Skeletal muscle cell (primary cell): ENCODE results near the gene CACNA1B.

Source experiments
- DNase-seq: peaks from one replicate; pipeline ENCODE4 v3.0.0-alpha.2; 2010; ENCODE audit warnings: low read depth
- H3K4me3 ChIP-seq: 2 replicates; pipeline ENCODE4 v1.5.1; 2011; ENCODE audit warnings: low read depth, mild to moderate bottlenecking, control low read depth, low read length, moderate library complexity

CACNA1B gene

DNA sequence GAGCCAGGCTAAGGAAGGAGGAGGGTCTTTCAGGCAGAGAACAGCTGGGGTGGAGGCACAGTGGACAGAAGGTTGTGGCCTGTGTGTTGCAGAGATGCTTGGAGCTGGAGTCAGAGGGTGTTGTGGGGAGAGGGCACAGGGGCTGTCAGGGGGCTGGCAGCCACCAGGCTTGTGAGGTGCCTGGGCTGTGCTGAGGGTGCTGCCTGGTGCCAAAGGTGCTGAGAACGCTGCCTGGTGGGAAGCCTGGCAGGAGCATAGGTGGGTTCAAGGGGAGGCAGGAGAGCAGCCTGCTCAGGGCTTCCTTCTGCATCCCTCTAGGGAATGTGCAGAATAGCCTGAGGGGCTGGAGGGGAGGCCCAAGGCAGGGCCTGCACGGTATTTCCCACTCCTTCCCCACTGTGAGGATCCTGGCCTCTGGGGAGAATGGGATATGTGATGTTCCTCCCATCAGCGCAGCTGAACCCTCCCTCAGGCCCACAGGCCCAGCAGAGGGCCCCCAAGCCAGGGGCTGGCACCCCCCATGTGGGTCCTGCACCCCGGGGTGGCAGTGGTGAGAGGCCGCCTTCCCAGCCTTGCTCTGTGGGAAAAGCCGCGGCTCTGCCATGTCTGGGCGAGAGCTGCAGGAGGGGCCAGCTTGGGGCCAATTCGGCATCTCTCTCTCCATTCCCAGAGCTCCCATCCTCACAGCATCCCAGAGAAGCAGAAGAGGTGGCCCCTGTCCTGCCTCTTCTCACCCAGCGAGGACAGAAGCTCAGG lies 76.3 kb downstream of the CACNA1B start:
- DNase-seq = no peak
- no peak overlapping the region for H3K4me3 ChIP-seq

- H3K4me3 ChIP-seq = no peak overlapping the region
- no peak for DNase-seq
Measured at GRCh38 chr9:137955224-137955570, 77.6 kb downstream of the CACNA1B start.

- H3K4me3 ChIP-seq = no peak overlapping the region
- no peak for DNase-seq
Measured at GRCh38 chr9:137955586-137955985, 78.0 kb downstream of the CACNA1B start.

GRCh38 chr9:137956039-137956438 lies 78.5 kb downstream of the CACNA1B start:
- H3K4me3 ChIP-seq = no peak overlapping the region
- DNase-seq = no peak

GRCh38 chr9:137956688-137957385 lies 79.3 kb downstream of the CACNA1B start:
- no peak for DNase-seq
- no peak overlapping the region for H3K4me3 ChIP-seq

- no peak overlapping the region for H3K4me3 ChIP-seq
- DNase-seq = no peak
Measured at GRCh38 chr9:137959641-137960411, 82.2 kb downstream of the CACNA1B start.

- no peak overlapping the region for H3K4me3 ChIP-seq
- no peak for DNase-seq
Measured at GRCh38 chr9:137960496-137960895, 82.9 kb downstream of the CACNA1B start.

DNA sequence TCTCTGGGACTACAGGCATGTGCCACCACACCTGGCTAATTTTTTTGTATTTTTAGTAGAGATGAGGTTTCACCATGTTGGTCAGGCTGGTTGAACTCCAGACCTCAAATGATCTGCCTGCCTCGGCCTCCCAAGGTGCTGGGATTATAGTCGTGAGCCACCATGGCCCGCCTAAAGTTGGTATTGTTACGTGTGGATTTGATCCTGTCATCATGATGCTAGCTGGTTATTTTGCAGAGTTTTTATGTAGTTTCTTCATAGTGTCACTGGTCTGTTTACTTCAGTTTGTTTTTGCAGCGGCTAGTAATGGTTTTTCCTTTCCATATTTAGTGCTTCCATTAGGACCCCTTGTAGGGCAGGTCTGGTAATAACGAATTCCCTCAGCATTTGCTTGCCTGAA lies 85.9 kb downstream of the CACNA1B start:
- DNase-seq = no peak
- no peak overlapping the region for H3K4me3 ChIP-seq

GRCh38 chr9:137965177-137965795 lies 87.7 kb downstream of the CACNA1B start:
- DNase-seq = no peak
- H3K4me3 ChIP-seq = no peak overlapping the region

DNA sequence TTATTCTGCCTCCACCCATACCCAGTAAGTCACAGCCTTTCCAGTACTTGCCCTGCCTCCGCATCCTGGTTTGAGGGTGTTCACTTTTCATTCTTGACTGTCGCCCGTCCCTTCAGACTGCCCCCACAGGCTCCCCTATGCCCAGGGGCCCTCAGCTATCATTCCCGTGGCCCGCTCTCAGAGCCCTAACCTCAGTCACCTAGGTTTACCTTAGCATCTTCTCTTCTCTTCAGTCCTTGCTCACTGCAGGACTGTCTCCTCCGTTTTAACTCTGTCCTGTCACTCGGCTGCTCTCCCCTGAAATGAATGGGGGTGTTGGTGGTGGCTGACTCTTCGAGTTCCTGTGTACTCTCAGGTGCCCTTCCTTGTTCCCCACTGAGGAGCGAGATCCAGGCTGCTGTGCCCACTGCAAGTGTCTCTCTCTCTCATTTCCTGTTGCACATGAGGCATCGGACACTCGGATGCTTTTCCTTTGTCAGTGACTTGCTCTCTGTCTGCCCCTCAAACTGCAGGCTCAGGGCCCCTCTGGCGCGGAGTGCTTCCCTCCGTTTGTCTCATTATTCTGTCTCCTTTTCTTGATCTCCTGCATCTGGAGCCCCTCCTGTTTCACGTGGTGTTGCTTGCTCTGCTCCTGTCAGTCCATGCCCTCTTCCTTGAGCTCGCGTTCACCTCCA lies 89.8 kb downstream of the CACNA1B start:
- no peak overlapping the region for H3K4me3 ChIP-seq
- DNase-seq = no peak

DNA sequence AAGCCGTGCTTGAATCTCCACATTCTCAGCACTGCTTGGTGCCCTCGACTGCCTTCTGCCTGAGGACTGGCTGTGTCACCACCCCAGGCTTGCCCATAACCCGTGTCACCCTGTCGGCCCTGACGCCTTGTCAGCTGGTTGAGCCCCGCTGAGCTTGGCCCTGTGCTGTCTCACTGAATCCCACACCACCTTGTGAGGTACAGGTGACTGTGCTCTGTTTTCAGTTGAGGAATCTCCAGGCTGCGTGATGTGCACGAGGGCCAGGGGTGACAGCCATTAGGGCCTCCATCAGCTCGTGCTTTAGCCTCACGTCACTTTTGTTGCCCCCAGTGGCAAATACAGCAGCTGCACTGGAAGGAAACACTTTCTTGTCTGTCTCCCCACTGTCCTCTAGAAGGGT lies 90.7 kb downstream of the CACNA1B start:
- no peak overlapping the region for H3K4me3 ChIP-seq
- no peak for DNase-seq

GRCh38 chr9:137969008-137969407 lies 91.4 kb downstream of the CACNA1B start:
- DNase-seq = no peak
- no peak overlapping the region for H3K4me3 ChIP-seq

GRCh38 chr9:137969685-137970084 lies 92.1 kb downstream of the CACNA1B start:
- DNase-seq = no peak
- H3K4me3 ChIP-seq = no peak overlapping the region

GRCh38 chr9:137970098-137970497 lies 92.5 kb downstream of the CACNA1B start:
- no peak overlapping the region for H3K4me3 ChIP-seq
- DNase-seq = no peak

DNA sequence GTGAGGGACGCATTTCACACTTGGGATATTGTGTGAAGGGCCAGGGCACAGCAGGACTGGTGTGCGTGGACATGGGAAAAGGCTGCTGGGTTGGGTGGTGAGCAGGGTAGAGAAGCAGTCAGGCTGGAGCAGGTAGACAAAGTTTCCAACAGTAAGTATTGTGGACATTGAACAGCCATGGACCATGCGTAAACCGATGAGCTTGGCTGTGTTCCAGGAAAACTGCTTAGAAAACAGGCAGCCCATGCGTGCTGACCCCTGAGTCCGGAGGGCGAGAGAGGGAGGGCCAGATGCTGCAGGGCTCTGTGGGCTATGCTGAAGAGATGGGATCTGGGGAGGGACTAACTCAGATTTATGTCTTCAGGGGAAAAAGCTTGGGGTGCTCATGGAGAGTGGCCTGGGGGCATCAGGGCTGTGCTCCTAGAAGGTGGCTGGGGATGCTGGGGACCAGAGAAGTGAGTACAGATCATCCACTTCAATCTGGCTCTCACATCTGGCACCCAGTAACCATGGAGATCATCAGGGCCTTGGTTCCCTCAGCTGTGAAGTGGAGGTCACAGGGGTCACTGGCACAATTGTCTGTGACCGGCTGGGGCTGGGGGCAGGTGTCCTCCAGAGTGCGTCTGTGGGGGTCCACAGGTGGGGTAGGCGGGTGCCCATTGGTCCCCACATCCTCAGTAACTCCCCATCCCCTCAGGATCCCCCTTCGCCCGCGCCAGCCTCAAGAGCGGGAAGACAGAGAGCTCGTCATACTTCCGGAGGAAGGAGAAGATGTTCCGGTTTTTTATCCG lies 93.3 kb downstream of the CACNA1B start:
- no peak overlapping the region for H3K4me3 ChIP-seq
- DNase-seq = no peak

- DNase-seq = no peak
- H3K4me3 ChIP-seq = no peak overlapping the region
Measured at GRCh38 chr9:137971477-137972138, 94.0 kb downstream of the CACNA1B start.

GRCh38 chr9:137972355-137972987 lies 94.9 kb downstream of the CACNA1B start:
- H3K4me3 ChIP-seq = no peak overlapping the region
- DNase-seq = no peak

GRCh38 chr9:137972988-137973470 lies 95.4 kb downstream of the CACNA1B start:
- no peak overlapping the region for H3K4me3 ChIP-seq
- DNase-seq = no peak
